HUES48 (cell line): Measurements from ENCODE around the gene MLX.

Experiments
- H3K27ac ChIP-seq: one replicate; pipeline ENCODE4 v1.7.0; 2013; ENCODE audit warnings: low read depth, low read length, inconsistent platforms
- H3K27me3 ChIP-seq: 2 replicates; pipeline ENCODE4 v1.6.1; 2013; ENCODE audit warnings: mild to moderate bottlenecking, low read length; ENCODE audit not compliant: control insufficient read depth, insufficient read depth
- H3K36me3 ChIP-seq: 2 replicates; pipeline ENCODE4 v1.6.1; 2013; ENCODE audit warnings: low read length; ENCODE audit not compliant: control insufficient read depth, insufficient read depth
- H3K4me1 ChIP-seq: 2 replicates; pipeline ENCODE4 v1.6.1; 2013; ENCODE audit warnings: mild to moderate bottlenecking, low read length; ENCODE audit not compliant: control insufficient read depth, insufficient read depth
- H3K4me3 ChIP-seq: 2 replicates; pipeline ENCODE4 v1.5.1; 2013; ENCODE audit warnings: mild to moderate bottlenecking, low read depth, low read length
- H3K9ac ChIP-seq: 2 replicates; pipeline ENCODE4 v1.6.1; 2013; ENCODE audit warnings: mild to moderate bottlenecking, low read depth, low read length, moderate library complexity
- H3K9me3 ChIP-seq: 2 replicates; pipeline ENCODE4 v1.6.1; 2013; ENCODE audit warnings: low read length; ENCODE audit not compliant: control insufficient read depth, insufficient read depth

Gene MLX

GRCh38 chr17:42522798-42523278, 44.1 kb upstream of the MLX start:
- Histone ChIP-seq H3K27ac (no peak overlapping the region), H3K36me3 (peaks cover 13% of the 10 kb centered on the region), H3K27me3 (no peaks in the 10 kb centered on the region), H3K9me3 (no peaks in the 10 kb centered on the region), H3K9ac (no peak overlapping the region), H3K4me3 (no peak overlapping the region), H3K4me1 (peaks cover 26% of the 10 kb centered on the region)

- Histone ChIP-seq H3K4me1 (peaks cover 13% of the 10 kb centered on the region), H3K27me3 (no peaks in the 10 kb centered on the region; the same call in 1 of the 2 replicates)
Observed at GRCh38 chr17:42525221-42525620, 41.7 kb upstream of the MLX start.

GRCh38 chr17:42526031-42526444, 40.9 kb upstream of the MLX start:
- Histone ChIP-seq H3K9me3 (no peaks in the 10 kb centered on the region), H3K4me3 (no peak overlapping the region), H3K27me3 (peaks cover 3% of the 10 kb centered on the region; the same call in 1 of the 2 replicates), H3K27ac (no peak overlapping the region), H3K4me1 (peaks cover 5% of the 10 kb centered on the region), H3K9ac (no peak overlapping the region), H3K36me3 (peaks cover 7% of the 10 kb centered on the region)

More at GRCh38 chr17:42525221-42525620, 41.7 kb upstream of the MLX start:
- H3K36me3 ChIP-seq = peaks cover 9% of the 10 kb centered on the region
- H3K4me3 ChIP-seq = no peak overlapping the region
- no peak overlapping the region for H3K27ac ChIP-seq
- no peaks in the 10 kb centered on the region for H3K9me3 ChIP-seq
- H3K9ac ChIP-seq = no peak overlapping the region

GRCh38 chr17:42527932-42528331, 39.0 kb upstream of the MLX start:
- no peak overlapping the region for H3K4me3 ChIP-seq
- H3K9ac ChIP-seq = no peak overlapping the region
- H3K27ac ChIP-seq = no peak overlapping the region
- no peaks in the 10 kb centered on the region for H3K36me3 ChIP-seq
- peaks cover 11% of the 10 kb centered on the region for H3K27me3 ChIP-seq
- no peaks in the 10 kb centered on the region for H3K9me3 ChIP-seq
- H3K4me1 ChIP-seq = 0 out of 2 replicates have a peak, but pooled peaks cover 3% of the 10 kb centered on the region

- Histone ChIP-seq H3K4me3 (no peak overlapping the region), H3K9me3 (no peaks in the 10 kb centered on the region), H3K27me3 (peaks cover 19% of the 10 kb centered on the region), H3K4me1 (0 out of 2 replicates have a peak, but pooled peaks cover 3% of the 10 kb centered on the region), H3K27ac (no peak overlapping the region), H3K9ac (no peak overlapping the region), H3K36me3 (no peaks in the 10 kb centered on the region)
Observed at GRCh38 chr17:42529061-42529460, 37.8 kb upstream of the MLX start.

GRCh38 chr17:42530952-42531454, 35.9 kb upstream of the MLX start:
- Histone ChIP-seq H3K9me3 (no peaks in the 10 kb centered on the region), H3K27ac (no peak overlapping the region), H3K9ac (no peak overlapping the region), H3K27me3 (peaks cover 19% of the 10 kb centered on the region), H3K36me3 (no peaks in the 10 kb centered on the region), H3K4me3 (no peak overlapping the region), H3K4me1 (peaks cover 14% of the 10 kb centered on the region)

GRCh38 chr17:42531455-42532354, 35.2 kb upstream of the MLX start:
- peak overlapping the region; percentile 20 for H3K27ac ChIP-seq
- no peak overlapping the region for H3K9ac ChIP-seq
- H3K9me3 ChIP-seq = no peaks in the 10 kb centered on the region
- H3K4me3 ChIP-seq = peak overlapping the region; percentile 47; the same call in 1 of the 2 replicates
- H3K4me1 ChIP-seq = peaks cover 15% of the 10 kb centered on the region
- H3K27me3 ChIP-seq = peaks cover 19% of the 10 kb centered on the region
- H3K36me3 ChIP-seq = no peaks in the 10 kb centered on the region

- no peaks in the 10 kb centered on the region for H3K9me3 ChIP-seq
- H3K4me1 ChIP-seq = peaks cover 17% of the 10 kb centered on the region
- peaks cover 6% of the 10 kb centered on the region; the same call in 1 of the 2 replicates for H3K36me3 ChIP-seq
- H3K4me3 ChIP-seq = peak overlapping the region; percentile 65
- no peak overlapping the region for H3K27ac ChIP-seq
- H3K9ac ChIP-seq = no peak overlapping the region
- H3K27me3 ChIP-seq = peaks cover 19% of the 10 kb centered on the region
Observed at GRCh38 chr17:42535155-42536047, 31.5 kb upstream of the MLX start.

GRCh38 chr17:42536048-42536371, 30.9 kb upstream of the MLX start, which contains the start of gene NAGLU:
Gene NAGLU (plus strand): TSS chr17:42536241. CDS start chr17:42536273, 32 bp downstream.
- peaks cover 17% of the 10 kb centered on the region for H3K4me1 ChIP-seq
- H3K4me3 ChIP-seq = peak within 1 kb of the TSS; percentile 65
- peak within 1 kb of the TSS; percentile 81 for H3K9ac ChIP-seq
- H3K27ac ChIP-seq = peak within 1 kb of the TSS; percentile 58
- H3K9me3 ChIP-seq = no peaks in the 10 kb centered on the region
- H3K36me3 ChIP-seq = peaks cover 11% of the 10 kb centered on the region; the same call in 1 of the 2 replicates
- peaks cover 16% of the 10 kb centered on the region for H3K27me3 ChIP-seq

GRCh38 chr17:42536372-42537155, 30.3 kb upstream of the MLX start:
- Histone ChIP-seq H3K27me3 (peaks cover 10% of the 10 kb centered on the region), H3K27ac (peak overlapping the region; percentile 58), H3K36me3 (peaks cover 17% of the 10 kb centered on the region), H3K4me1 (peaks cover 17% of the 10 kb centered on the region), H3K4me3 (peak overlapping the region; percentile 65), H3K9me3 (no peaks in the 10 kb centered on the region), H3K9ac (peak overlapping the region; percentile 81)
